ENCODE measurements around the gene ANKRD13B. TPM values are rescaled to one million over a fixed set of nuclear protein-coding genes. Genes with fewer than 3 reads are reported as not detected.

Gene ANKRD13B
- total and polyA plus RNA-seq, 2 of the 13 experiments (the other 11 are each of a cell fraction or from before 2014, with no cell fraction given), result 1.7 to 1.8 TPM

- no peak for TF ChIP-seq RORA (CRISPR knock-in tag; IDR thresholded peaks at IDR 0.05)
- no peak for TF ChIP-seq MTF1 (CRISPR knock-in tag; IDR thresholded peaks at IDR 0.05)
- TF ChIP-seq ZMAT3 (CRISPR knock-in tag; conservative IDR thresholded peaks at IDR 0.05), result peak; percentile 64; the same call in 1 of the 2 replicates
- TF ChIP-seq BRCA1 (CRISPR knock-in tag; IDR thresholded peaks at IDR 0.05), result no peak
- TF ChIP-seq ZEB1 (IDR thresholded peaks at IDR 0.05; ENCODE audit: insufficient replicate concordance, low read depth), result no peak
- no peak for TF ChIP-seq ZNF75D (CRISPR knock-in tag; IDR thresholded peaks at IDR 0.05; ENCODE audit: borderline replicate concordance)
- peak; percentile 35; the same call in 1 of the 2 replicates for TF ChIP-seq SOX5 (CRISPR knock-in tag; IDR thresholded peaks at IDR 0.05; ENCODE audit: borderline replicate concordance)
- TF ChIP-seq, protein P1, sequence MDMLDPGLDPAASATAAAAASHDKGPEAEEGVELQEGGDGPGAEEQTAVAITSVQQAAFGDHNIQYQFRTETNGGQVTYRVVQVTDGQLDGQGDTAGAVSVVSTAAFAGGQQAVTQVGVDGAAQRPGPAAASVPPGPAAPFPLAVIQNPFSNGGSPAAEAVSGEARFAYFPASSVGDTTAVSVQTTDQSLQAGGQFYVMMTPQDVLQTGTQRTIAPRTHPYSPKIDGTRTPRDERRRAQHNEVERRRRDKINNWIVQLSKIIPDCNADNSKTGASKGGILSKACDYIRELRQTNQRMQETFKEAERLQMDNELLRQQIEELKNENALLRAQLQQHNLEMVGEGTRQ (IDR thresholded peaks at IDR 0.05; ENCODE audit: low read depth, low read length), result no peak
- TF ChIP-seq, protein P1 (CRISPR knock-in tag; IDR thresholded peaks at IDR 0.05; ENCODE audit: borderline replicate concordance), result no peak
- no peak for TF ChIP-seq AHDC1 (CRISPR knock-in tag; IDR thresholded peaks at IDR 0.05; ENCODE audit: borderline replicate concordance)
- TF ChIP-seq HNF4A (CRISPR knock-in tag; IDR thresholded peaks at IDR 0.05), result no peak
- TF ChIP-seq, protein P2, sequence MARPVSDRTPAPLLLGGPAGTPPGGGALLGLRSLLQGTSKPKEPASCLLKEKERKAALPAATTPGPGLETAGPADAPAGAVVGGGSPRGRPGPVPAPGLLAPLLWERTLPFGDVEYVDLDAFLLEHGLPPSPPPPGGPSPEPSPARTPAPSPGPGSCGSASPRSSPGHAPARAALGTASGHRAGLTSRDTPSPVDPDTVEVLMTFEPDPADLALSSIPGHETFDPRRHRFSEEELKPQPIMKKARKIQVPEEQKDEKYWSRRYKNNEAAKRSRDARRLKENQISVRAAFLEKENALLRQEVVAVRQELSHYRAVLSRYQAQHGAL (CRISPR knock-in tag; IDR thresholded peaks at IDR 0.05; ENCODE audit: not compliant biosample characterization), result no peak
- TF ChIP-seq ZNF768 (CRISPR knock-in tag; IDR thresholded peaks at IDR 0.05), result 0 out of 2 replicates have a peak, but pooled peaks have one; percentile 22
- peak; percentile 84 for TF ChIP-seq ZNF883 (CRISPR knock-in tag; IDR thresholded peaks at IDR 0.05; ENCODE audit: not compliant biosample characterization)
- TF ChIP-seq PAWR (CRISPR knock-in tag; IDR thresholded peaks at IDR 0.05; ENCODE audit: borderline replicate concordance), result no peak
- no peak for TF ChIP-seq RARG (CRISPR knock-in tag; IDR thresholded peaks at IDR 0.05; ENCODE audit: low read depth)
- TF ChIP-seq MED13 (CRISPR knock-in tag; IDR thresholded peaks at IDR 0.05), result peak; percentile 68; the same call in 1 of the 2 replicates
- peak; percentile 71 for TF ChIP-seq EED (CRISPR knock-in tag; IDR thresholded peaks at IDR 0.05)
- peak; percentile 92; the same call in 1 of the 2 replicates for TF ChIP-seq ZIK1 (CRISPR knock-in tag; IDR thresholded peaks at IDR 0.05; ENCODE audit: borderline replicate concordance, low read depth)
- TF ChIP-seq CHD2 (IDR thresholded peaks at IDR 0.05; ENCODE audit: low read depth, low read length), result no peak
- 0 out of 2 replicates have a peak, but pooled peaks have one; percentile 48 for TF ChIP-seq GMEB1 (CRISPR knock-in tag; IDR thresholded peaks at IDR 0.05; ENCODE audit: borderline replicate concordance)
Observed at GRCh38 chr17:29613352-29613837, 20.5 kb downstream of the ANKRD13B start (continued).

All from HepG2 (cell line).